HFF-Myc (cell line): ENCODE data around the gene DNAI4.

Source experiments
- DNase-seq: peaks from one replicate; pipeline ENCODE4 v3.0.0-alpha.2; 2011; ENCODE audit warnings: low read depth; ENCODE audit errors: extremely low read depth
- H3K4me3 ChIP-seq: replicated peaks from 2 replicates; pipeline ENCODE4 v1.5.1; 2011; ENCODE audit warnings: low read depth, mild to moderate bottlenecking, control low read depth, low read length
- TF ChIP-seq, protein P1 (sequence below): IDR thresholded peaks from 2 replicates; pipeline ENCODE4 v1.5.1; 2012; ENCODE audit warnings: mild to moderate bottlenecking, low read depth, low read length, control low read depth; ENCODE audit errors: missing control alignments

DNAI4 gene

DNA sequence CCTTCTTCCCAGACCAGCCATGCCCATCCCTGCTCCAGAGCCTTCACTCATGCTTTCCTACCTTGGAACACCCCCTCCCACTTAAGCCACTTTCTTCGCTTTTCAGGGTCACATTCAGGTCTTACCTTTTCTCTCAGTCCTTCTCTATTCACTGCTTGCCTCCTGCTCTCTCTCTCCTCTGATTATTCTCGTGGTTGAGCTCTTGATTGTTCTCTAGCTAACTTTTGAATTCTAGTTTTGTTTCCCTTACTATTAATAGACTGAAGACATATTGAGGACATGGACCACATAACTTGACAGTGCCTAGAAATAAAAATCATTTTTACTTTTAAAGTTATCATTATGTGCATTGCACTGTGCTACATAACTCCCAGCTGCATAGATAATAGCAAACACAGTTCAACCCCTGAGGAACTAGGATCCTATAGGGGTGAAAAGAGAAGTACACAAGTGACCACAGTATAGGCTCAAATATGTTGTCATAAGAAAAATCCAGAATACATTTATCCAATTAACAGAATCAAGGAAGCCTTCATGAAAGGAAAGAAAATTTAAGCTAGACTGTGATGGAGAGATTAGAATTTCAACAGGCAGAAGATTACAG is 145.1 kb downstream of the DNAI4 start:
- DNase-seq = no peak
- TF ChIP-seq, protein P1, sequence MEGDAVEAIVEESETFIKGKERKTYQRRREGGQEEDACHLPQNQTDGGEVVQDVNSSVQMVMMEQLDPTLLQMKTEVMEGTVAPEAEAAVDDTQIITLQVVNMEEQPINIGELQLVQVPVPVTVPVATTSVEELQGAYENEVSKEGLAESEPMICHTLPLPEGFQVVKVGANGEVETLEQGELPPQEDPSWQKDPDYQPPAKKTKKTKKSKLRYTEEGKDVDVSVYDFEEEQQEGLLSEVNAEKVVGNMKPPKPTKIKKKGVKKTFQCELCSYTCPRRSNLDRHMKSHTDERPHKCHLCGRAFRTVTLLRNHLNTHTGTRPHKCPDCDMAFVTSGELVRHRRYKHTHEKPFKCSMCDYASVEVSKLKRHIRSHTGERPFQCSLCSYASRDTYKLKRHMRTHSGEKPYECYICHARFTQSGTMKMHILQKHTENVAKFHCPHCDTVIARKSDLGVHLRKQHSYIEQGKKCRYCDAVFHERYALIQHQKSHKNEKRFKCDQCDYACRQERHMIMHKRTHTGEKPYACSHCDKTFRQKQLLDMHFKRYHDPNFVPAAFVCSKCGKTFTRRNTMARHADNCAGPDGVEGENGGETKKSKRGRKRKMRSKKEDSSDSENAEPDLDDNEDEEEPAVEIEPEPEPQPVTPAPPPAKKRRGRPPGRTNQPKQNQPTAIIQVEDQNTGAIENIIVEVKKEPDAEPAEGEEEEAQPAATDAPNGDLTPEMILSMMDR = no peak
- no peak overlapping the region for H3K4me3 ChIP-seq

DNA sequence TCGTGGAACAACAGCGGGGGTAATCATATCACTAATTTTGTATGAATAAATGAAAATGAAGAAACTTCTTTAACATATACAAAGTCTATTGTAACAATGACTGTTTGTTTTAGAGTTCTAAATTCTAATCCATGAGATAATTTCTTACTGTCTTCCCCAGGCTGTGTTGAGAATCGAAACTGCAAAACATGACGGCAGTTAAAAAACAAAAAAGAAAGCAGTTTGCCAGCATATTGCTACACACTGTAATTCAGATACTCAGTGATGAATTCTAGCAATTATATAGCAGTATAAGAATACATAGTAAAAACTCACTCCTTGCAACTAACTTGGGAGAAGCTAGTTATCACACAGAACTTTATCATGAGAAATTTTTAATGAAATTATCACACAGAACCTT is 145.7 kb downstream of the DNAI4 start:
- no peak overlapping the region for H3K4me3 ChIP-seq
- DNase-seq = no peak
- TF ChIP-seq, protein P1 = no peak

DNA sequence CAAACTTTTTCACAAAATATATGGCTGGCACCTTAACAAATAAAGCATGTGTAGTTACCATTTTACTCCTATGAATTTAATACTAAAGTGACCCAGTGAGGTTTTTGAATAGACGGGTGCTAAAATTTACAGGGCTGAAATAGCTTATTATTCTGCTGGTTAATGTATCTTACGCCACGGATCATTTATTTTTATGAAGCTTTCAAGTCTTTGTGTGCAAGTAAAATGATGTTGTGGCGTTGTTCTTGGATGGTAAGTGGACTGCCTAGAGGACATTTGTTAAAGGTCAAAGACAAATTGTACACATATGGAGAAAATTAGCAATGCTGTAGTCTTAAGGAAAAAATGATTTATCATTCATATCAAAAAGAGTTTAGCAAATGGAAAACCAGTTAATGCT is 146.4 kb downstream of the DNAI4 start:
- no peak for DNase-seq
- H3K4me3 ChIP-seq = no peak overlapping the region

DNA sequence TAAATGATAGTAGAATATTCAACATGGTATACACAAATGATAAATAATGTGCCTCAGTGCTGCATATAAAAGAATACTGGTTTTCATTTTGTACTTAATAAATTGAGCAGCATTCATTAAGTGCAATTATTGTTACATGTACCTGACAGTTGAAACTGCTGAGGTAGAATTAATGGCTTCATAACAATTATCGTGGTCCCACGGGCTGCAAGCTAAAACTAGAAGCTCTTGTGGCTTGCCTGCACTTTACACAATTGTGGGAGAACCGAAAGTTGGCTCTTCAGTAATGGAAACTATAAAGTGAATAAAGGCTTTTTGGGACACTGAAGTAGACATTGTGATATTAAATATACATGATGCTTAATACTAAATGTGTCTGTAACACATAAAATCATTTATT is 146.8 kb downstream of the DNAI4 start:
- TF ChIP-seq, protein P1 = no peak
- no peak for DNase-seq
- no peak overlapping the region for H3K4me3 ChIP-seq

More for the DNA sequence above, 146.4 kb downstream of the DNAI4 start:
- TF ChIP-seq, protein P1 = no peak

DNA sequence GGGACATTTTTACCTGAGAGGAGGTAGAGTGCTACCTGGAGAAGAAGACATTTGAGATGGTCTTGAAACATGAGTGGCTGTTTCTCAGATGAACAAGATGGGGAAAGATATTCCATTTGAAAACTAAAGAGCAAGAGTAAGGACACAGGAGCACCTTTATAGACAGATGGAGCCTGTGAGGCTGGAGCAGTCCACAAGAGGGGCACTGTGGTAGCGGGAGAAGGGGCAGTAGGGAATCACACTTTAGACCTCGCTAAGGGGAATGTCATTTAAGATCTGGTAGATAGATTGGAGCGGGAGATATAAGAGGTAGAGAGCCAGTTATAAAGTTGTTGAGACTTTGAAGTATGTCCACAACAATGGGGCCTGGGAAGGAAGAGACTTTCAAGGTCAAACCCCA is 149.0 kb downstream of the DNAI4 start:
- no peak overlapping the region for H3K4me3 ChIP-seq
- DNase-seq = no peak
- TF ChIP-seq, protein P1 = no peak

DNA sequence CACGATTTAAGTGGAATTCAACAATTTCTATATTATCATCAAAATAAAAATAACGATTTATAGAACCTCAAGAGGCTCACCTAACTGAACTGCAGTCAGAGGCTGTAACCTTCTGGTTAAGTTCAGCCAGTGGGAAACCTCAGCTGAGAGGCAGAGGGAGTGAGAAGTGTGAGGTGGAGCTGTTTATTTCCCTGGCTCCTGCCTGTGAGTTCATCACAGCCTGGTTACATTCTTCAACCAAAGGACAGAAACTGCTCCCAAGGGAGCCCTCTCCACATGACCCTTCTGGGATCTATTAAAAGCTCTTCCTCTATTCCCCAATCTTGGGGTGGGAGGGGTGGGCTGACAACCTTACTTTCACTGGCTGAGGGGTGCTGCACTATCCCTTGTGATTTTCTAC is 150.2 kb downstream of the DNAI4 start:
- no peak for DNase-seq
- TF ChIP-seq, protein P1 = no peak
- no peak overlapping the region for H3K4me3 ChIP-seq

DNA sequence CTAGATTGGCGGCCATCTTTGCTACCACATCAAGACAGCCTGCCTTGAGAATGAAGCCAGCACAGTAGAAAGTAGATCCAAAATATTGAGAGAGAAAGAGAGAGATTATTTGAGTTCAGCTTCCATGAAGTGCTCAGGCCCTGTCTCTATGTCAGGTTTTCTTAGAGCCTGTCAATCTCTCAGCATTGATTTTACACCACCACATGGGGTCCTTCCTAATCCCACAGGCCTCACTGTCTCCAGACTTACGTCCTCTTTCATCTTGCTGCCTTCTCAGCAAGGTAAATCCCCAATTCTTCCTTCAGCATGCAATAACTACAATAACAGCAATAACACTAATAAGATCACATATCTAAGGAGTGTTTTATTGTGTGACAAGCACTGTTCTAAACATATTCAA is 151.4 kb downstream of the DNAI4 start:
- TF ChIP-seq, protein P1 = no peak
- DNase-seq = no peak
- H3K4me3 ChIP-seq = no peak overlapping the region
